Epithelial cell of prostate (primary cell): ENCODE results near the gene THRAP3.
"Not testable (repeated sequence)": the region's sequence is repeated elsewhere in the genome, so short reads cannot be mapped to it uniquely, and the experiment has no call there.

Source experiments
- DNase-seq: peaks from one replicate; pipeline ENCODE4 v3.0.0-alpha.2; 2011; ENCODE audit warnings: low read depth, low spot score
- H3K27ac ChIP-seq: fragments of 450-650 bp; 2 replicates; pipeline ENCODE4 v1.5.1; 2017; ENCODE audit warnings: mild to moderate bottlenecking

THRAP3 gene

GRCh38 chr1:36206323-36206858, 17.9 kb upstream of the THRAP3 start:
- DNase-seq = no peak

GRCh38 chr1:36207339-36207738, 16.9 kb upstream of the THRAP3 start:
- no peak overlapping the region for H3K27ac ChIP-seq
- no peak for DNase-seq

More at GRCh38 chr1:36206323-36206858, 17.9 kb upstream of the THRAP3 start:
- H3K27ac ChIP-seq = no peak overlapping the region

- H3K27ac ChIP-seq = no peak overlapping the region
- no peak for DNase-seq
Measured at GRCh38 chr1:36208978-36209703, 15.1 kb upstream of the THRAP3 start.

- H3K27ac ChIP-seq = no peak overlapping the region
- no peak for DNase-seq
Measured at GRCh38 chr1:36211307-36211706, 12.9 kb upstream of the THRAP3 start.

- peak overlapping the region; percentile 16 for H3K27ac ChIP-seq
- no peak for DNase-seq
Measured at GRCh38 chr1:36211841-36212240, 12.4 kb upstream of the THRAP3 start.

GRCh38 chr1:36212782-36213181, 11.5 kb upstream of the THRAP3 start:
- peak overlapping the region; percentile 16 for H3K27ac ChIP-seq
- DNase-seq = no peak

GRCh38 chr1:36217670-36218069, 6.6 kb upstream of the THRAP3 start:
- DNase-seq = no peak
- H3K27ac ChIP-seq = no peak overlapping the region

GRCh38 chr1:36221901-36222300, 2.3 kb upstream of the THRAP3 start:
- DNase-seq, H3K27ac ChIP-seq: not testable (repeated sequence)

- DNase-seq = no peak
- peak overlapping the region; percentile 92 for H3K27ac ChIP-seq
Measured at GRCh38 chr1:36222481-36223380, 1.5 kb upstream of the THRAP3 start.

GRCh38 chr1:36223381-36223995, 755 bp upstream of the THRAP3 start:
- DNase-seq = no peak
- H3K27ac ChIP-seq = peak overlapping the region; percentile 92

GRCh38 chr1:36224537-36225282, 467 bp downstream of the THRAP3 start:
- H3K27ac ChIP-seq = peak overlapping the region; percentile 92
- DNase-seq = no peak

GRCh38 chr1:36225283-36225899, 1.1 kb downstream of the THRAP3 start:
- no peak for DNase-seq

GRCh38 chr1:36230279-36230678, 6.0 kb downstream of the THRAP3 start:
- DNase-seq, H3K27ac ChIP-seq: not testable (repeated sequence)

More at GRCh38 chr1:36225283-36225899, 1.1 kb downstream of the THRAP3 start:
- peak overlapping the region; percentile 92 for H3K27ac ChIP-seq

- peak overlapping the region; percentile 5 for H3K27ac ChIP-seq
- no peak for DNase-seq
Measured at GRCh38 chr1:36231191-36231590, 6.9 kb downstream of the THRAP3 start.

GRCh38 chr1:36232212-36233095, 8.2 kb downstream of the THRAP3 start:
- DNase-seq = no peak
- no peak overlapping the region for H3K27ac ChIP-seq

GRCh38 chr1:36236302-36236701, 12.1 kb downstream of the THRAP3 start:
- DNase-seq = no peak
- H3K27ac ChIP-seq = no peak overlapping the region

- DNase-seq = no peak
- H3K27ac ChIP-seq = no peak overlapping the region
Measured at GRCh38 chr1:36238433-36238832, 14.2 kb downstream of the THRAP3 start.

GRCh38 chr1:36239941-36240637, 15.8 kb downstream of the THRAP3 start:
- H3K27ac ChIP-seq = peak overlapping the region; percentile 34
- no peak for DNase-seq
